Subcutaneous adipose tissue (tissue), 4 donors: ENCODE results near the gene EEF1A1. TPM values are rescaled to one million over a fixed set of nuclear protein-coding genes. Genes with fewer than 3 reads are reported as not detected.

Experiments used
- total RNA-seq, 4 donors: library from RNA; depleted of rRNA; stranded (reverse); fragments of >200 nt; gene quantifications; one replicate each; pipeline ENCODE4 v1.1.0, GENCODE V29; 2016
- TF ChIP-seq, protein P1 (sequence below): fragments of 450-650 bp; IDR thresholded peaks from one replicate; pipeline ENCODE4 v1.5.1; 2016; ENCODE audit warnings: low read depth, mild to moderate bottlenecking, control low read depth, antibody characterized with exemption, moderate library complexity

The EEF1A1 gene
- total RNA-seq, 4 donors from 2014 or later, result 7,676 to 11,568 (median 9,241) TPM

DNA sequence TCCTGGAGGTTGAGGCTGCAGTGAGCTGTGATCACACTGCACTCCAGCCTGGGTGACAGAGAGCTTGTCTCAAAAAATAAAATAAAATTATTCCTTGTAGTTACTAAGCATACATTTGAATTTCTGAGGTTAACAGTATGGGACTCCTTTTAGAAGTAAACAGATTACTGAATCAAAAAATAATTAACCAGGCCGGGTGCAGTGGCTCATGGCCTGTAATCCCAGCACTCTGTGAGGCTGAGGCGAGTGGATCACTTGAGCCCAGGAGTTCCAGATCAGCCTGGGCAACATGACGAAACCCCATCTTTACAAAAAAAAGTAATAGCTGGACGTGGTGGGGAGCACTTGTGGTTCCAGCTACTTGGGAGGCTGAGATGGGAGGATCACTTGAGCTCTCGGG, 22.1 kb upstream of the EEF1A1 start:
- TF ChIP-seq, protein P1, sequence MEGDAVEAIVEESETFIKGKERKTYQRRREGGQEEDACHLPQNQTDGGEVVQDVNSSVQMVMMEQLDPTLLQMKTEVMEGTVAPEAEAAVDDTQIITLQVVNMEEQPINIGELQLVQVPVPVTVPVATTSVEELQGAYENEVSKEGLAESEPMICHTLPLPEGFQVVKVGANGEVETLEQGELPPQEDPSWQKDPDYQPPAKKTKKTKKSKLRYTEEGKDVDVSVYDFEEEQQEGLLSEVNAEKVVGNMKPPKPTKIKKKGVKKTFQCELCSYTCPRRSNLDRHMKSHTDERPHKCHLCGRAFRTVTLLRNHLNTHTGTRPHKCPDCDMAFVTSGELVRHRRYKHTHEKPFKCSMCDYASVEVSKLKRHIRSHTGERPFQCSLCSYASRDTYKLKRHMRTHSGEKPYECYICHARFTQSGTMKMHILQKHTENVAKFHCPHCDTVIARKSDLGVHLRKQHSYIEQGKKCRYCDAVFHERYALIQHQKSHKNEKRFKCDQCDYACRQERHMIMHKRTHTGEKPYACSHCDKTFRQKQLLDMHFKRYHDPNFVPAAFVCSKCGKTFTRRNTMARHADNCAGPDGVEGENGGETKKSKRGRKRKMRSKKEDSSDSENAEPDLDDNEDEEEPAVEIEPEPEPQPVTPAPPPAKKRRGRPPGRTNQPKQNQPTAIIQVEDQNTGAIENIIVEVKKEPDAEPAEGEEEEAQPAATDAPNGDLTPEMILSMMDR, result no peak

DNA sequence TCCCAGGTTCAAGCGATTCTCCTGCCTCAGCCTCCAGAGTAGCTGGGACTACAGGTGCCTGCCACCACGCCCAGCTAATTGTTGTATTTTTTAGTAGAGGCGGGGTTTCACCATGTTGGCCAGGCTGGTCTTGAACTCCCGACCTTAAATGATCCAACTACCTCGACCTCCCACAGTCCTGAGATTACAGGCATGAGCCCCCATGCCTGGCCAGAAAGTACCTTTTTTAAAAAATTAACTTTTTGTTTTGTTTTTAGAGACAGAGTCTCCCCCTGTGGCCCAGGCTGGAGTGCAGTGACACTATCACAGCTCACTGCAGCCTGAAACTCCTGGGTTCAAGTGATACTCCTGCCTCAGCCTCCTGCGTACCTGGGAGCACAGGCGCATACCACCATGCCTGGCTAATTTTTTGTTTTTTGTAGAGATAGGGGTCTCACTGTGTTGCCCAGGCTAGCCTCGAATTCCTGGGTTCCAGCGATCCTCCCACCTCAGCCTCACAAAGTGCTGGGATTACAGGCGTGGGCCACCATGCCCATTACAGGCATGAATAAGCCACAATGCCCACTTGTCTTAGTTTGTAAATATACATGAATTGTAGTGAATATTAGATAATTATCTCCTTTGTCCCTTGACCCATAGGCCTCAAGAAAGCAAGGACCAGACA, 17.4 kb upstream of the EEF1A1 start:
- TF ChIP-seq, protein P1, result no peak

DNA sequence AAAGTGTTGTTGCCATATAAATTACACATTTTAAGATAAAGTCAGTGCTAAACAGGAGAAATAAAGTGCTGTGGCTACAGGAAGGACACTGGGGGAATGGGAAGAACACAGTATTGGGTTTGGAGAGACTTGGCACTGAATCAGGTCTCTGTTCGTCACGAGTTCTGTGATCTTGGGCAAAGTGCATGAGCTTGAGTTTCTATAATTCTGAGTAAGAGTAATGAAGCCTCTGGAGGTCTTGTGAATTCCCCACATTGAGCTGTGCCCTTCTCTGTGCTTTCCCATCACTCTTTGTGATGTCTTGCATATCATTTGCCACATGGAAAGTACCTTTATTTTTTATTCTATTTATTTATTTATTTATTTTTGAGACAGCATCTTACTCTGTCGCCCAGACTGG, 16.8 kb upstream of the EEF1A1 start:
- TF ChIP-seq, protein P1, result no peak

DNA sequence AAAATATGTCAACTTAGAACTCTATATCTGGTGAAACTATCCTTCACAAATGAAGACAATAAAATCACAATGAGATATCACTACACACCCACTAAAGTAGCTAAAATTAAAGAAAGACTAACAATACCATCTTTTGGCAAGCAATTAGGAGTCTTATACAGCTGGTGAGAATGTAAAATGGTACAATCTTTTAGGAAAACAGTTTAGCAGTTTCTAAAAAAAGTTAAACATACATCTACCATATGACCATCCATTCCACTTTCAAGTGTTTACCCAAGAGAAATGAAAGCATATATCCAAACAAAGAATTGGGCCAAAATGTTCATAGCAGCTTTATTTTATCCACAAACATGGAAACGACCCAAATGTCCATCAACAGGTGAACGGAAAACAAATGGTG, 13.8 kb upstream of the EEF1A1 start:
- TF ChIP-seq, protein P1, result no peak

DNA sequence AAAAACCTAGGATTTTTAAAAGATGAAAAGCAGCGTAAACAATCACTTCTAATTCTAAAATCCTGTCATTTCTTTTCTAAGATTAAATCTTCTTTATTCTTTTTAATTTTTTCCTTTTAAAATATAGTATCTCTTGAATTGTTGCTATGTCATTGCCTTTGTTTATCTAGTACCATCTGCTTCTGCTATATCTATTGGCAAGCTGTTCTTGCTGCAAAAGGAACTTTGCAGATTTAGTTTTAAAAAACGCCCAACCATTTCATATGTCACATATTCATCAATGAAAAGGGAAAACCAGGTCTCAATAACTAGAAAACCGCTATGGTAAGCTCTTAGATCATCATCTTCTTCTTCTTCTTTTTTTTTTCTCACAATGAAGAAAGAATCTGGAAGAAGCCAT, 11.5 kb upstream of the EEF1A1 start:
- TF ChIP-seq, protein P1, result no peak

DNA sequence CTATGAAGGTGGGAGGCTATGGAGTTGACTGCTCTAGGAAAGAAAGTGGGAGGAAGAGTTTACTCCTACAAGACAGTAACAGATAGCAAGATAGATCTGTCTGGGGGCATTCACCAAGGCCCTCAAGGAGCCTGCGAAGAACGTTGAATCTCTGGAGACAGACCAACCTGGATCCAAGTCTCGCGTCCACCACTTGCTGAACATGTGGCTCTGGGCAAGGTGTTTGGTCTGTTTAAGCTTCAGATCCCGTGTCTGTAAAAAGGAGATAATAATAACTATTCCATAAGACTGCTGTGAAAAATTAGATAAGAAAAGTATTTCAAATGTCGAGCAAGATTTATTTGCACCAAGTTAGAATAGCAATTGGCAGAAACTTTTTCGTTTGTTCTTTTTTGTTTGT, 8.1 kb upstream of the EEF1A1 start:
- TF ChIP-seq, protein P1, result no peak

DNA sequence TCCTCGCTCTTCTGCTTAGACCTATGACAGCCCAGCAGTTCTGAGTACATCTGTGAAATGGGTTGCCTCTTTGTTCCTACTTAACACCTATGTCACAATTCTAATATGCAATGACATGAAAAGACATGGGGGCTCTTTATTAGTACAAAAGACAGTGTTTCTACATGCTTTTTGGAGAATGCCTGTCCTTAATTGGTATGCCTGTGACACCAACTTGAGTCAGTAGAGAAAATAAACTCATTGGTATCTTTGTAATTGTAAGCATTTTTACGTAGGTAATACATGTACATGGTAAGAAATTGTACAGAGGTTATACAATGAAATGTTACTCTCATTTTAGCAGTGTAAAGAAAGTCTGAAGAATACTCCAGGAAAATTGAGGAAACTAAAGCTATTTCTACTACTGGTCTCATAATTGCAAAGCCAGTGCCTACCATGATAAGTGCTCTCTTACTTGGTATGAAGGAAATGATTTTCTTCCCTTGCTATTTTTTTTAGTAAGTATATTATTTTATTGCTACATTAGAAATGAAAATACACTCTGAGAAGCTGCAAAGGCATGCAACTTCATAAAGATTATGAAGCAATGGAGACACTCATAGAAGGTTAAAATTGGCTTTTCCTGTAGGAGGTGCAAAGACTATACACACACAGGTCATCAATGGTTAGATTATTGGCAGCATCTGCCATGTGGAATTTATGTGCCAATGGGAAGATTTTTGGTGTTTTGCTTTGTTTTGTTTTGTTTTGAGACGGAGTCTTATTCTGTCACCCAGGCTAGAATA, 4.9 kb upstream of the EEF1A1 start:
- TF ChIP-seq, protein P1, result no peak
